MCF 10A (cell line): ENCODE measurements around the gene DPRX. TPM values are rescaled to one million over a fixed set of nuclear protein-coding genes. Genes with fewer than 3 reads are reported as not detected.

Experiments
- BruUV-seq: library from RNA; stranded (reverse); fragments of 400-500 nt; replicated peaks from 2 replicates; lab custom pipeline; 2021; lab: Mats Ljungman, UMichigan
- CTCF ChIA-PET: fragments of 300-600 bp; sonication (Branson Sonifier 250); formaldehyde crosslinking; extraction: SDS; loops from one replicate; lab custom pipeline; 2021; ENCODE audit warnings: antibody characterized with exemption, inconsistent platforms; lab: Yijun Ruan, JAX
- POLR2A ChIA-PET: fragments of 300-600, 350-650 bp; sonication (Branson Sonifier 250); formaldehyde crosslinking; extraction: SDS; loops from one replicate; lab custom pipeline; 2020; ENCODE audit warnings: antibody characterized with exemption, inconsistent platforms; lab: Yijun Ruan, JAX
- DNase-seq: peaks from one replicate; pipeline ENCODE4 v3.0.0-alpha.2; 2018; ENCODE audit not compliant: unreplicated experiment
- H3K27ac Mint-ChIP-seq: one replicate; pipeline ENCODE4 v1.8.0; 2022; ENCODE audit warnings: mild to moderate bottlenecking, low read depth, mixed read lengths; ENCODE audit not compliant: unreplicated experiment
- H3K27me3 Mint-ChIP-seq: one replicate; pipeline ENCODE4 v1.8.0; 2022; ENCODE audit warnings: mixed read lengths; ENCODE audit not compliant: insufficient read depth, unreplicated experiment
- H3K36me3 Mint-ChIP-seq: one replicate; pipeline ENCODE4 v1.8.0; 2022; ENCODE audit warnings: mild to moderate bottlenecking, moderate library complexity, mixed read lengths; ENCODE audit not compliant: insufficient read depth, unreplicated experiment
- H3K4me1 Mint-ChIP-seq: one replicate; pipeline ENCODE4 v1.8.0; 2022; ENCODE audit warnings: mixed read lengths; ENCODE audit not compliant: insufficient read depth, unreplicated experiment
- H3K4me3 Mint-ChIP-seq: one replicate; pipeline ENCODE4 v1.8.0; 2022; ENCODE audit warnings: mild to moderate bottlenecking, moderate library complexity, mixed read lengths; ENCODE audit not compliant: unreplicated experiment
- H3K9me3 Mint-ChIP-seq: one replicate; pipeline ENCODE4 v1.8.0; 2022; ENCODE audit warnings: mixed read lengths; ENCODE audit not compliant: unreplicated experiment
- intact Hi-C: fragments of 100-400 bp; cut with micrococcal nuclease; formaldehyde crosslinking; loops from 2 replicates; pipeline ENCODE4 v1.14.1; 2022
- total RNA-seq: library from RNA; stranded (reverse); gene quantifications from 2 replicates; pipeline ENCODE4 v1.2.3, GENCODE V29; 2022
- TF ChIP-seq, protein P1 (sequence below): fragments of 200-600 bp; IDR thresholded peaks from one replicate; pipeline ENCODE4 v1.8.0; 2022; ENCODE audit warnings: antibody characterized with exemption, mild to moderate bottlenecking; ENCODE audit not compliant: unreplicated experiment

DPRX gene
- total RNA-seq, 1 experiment from 2014 or later, result not detected

DNA sequence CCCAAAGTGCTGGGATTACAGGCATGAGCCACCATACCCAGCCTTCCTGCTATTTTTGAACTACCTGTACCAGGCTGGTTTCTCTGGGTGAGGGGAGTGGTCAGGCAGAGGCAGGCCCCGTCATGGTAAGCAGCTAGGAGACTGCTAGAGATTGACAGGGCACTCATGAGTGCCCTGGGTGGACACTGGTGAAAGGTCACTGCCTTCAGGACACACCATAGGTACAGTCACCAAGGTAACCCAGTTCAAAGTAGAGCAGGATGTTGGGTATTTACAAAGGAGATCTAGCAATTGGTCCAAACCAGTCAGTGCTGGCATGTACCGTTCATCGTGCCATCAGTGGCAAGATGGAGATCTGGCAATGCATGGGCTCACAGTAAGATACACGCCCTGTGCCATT lies 25.5 kb downstream of the DPRX start:
- BruUV-seq, result no TSS peak
- CTCF ChIA-PET, result interaction anchor here (0.6 kb wide), 1 partner anchor 122 kb away, joined by 3 read pairs; no protein-coding TSS in a partner anchor
- Mint-ChIP-seq H3K4me3 (no peak overlapping the region), H3K4me1 (no peaks in the 10 kb centered on the region), H3K9me3 (peaks cover 23% of the 10 kb centered on the region), H3K27me3 (no peaks in the 10 kb centered on the region), H3K27ac (no peak overlapping the region), H3K36me3 (no peaks in the 10 kb centered on the region)
- TF ChIP-seq, protein P1, sequence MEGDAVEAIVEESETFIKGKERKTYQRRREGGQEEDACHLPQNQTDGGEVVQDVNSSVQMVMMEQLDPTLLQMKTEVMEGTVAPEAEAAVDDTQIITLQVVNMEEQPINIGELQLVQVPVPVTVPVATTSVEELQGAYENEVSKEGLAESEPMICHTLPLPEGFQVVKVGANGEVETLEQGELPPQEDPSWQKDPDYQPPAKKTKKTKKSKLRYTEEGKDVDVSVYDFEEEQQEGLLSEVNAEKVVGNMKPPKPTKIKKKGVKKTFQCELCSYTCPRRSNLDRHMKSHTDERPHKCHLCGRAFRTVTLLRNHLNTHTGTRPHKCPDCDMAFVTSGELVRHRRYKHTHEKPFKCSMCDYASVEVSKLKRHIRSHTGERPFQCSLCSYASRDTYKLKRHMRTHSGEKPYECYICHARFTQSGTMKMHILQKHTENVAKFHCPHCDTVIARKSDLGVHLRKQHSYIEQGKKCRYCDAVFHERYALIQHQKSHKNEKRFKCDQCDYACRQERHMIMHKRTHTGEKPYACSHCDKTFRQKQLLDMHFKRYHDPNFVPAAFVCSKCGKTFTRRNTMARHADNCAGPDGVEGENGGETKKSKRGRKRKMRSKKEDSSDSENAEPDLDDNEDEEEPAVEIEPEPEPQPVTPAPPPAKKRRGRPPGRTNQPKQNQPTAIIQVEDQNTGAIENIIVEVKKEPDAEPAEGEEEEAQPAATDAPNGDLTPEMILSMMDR, result no peak
- intact Hi-C loops, result no loop called here
- DNase-seq, result no peak
- POLR2A ChIA-PET, result no interaction called here

DNA sequence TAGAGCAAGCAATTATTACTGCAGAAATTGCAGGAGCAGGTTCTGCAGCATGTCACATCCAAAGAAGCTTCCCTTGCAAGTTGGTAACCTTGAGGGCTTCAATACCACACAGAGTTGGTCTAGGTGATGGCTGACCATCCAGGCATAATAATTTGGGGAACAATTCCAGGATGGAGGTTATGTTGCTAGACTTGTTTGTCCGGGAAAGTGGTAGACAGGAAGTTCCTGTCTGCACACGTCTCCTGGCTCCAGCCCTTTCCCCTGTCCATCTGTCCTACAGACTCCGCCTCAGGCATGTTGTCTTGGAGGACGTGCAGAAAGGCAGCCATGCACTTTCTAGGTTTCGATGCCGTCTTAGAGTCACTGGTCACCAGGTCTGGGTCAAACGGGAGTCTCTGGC lies 26.0 kb downstream of the DPRX start:
- H3K9me3 Mint-ChIP-seq, result peaks cover 23% of the 10 kb centered on the region
- POLR2A ChIA-PET, result no interaction called here
- CTCF ChIA-PET, result interaction anchor here (0.6 kb wide), 1 partner anchor 76 kb away, joined by 3 read pairs; no protein-coding TSS in a partner anchor
- H3K4me3 Mint-ChIP-seq, result no peak overlapping the region
- no peak for DNase-seq
- H3K36me3 Mint-ChIP-seq, result no peaks in the 10 kb centered on the region
- TF ChIP-seq, protein P1, result no peak
- no peak overlapping the region for H3K27ac Mint-ChIP-seq
- BruUV-seq, result no TSS peak
- no peaks in the 10 kb centered on the region for H3K4me1 Mint-ChIP-seq
- intact Hi-C loops, result no loop called here
- no peaks in the 10 kb centered on the region for H3K27me3 Mint-ChIP-seq

DNA sequence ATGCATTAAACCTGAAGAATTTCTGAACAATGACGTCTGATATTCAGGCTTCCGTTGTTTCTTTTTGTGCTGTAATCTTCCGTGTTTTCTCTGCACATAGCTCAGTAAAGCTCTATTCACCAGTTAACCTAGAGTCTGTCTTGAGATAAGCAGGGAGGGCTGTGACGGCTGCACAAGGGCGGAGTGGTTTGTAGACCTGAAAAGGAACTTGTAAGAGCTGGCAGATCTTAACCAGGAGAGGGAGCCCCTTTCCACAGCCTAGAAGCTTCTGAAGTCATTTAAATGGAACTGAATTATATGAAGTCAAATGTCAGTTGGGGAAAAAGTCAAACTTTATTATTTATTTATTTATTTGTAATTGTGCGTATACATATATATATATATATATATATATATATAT lies 27.5 kb downstream of the DPRX start:
- POLR2A ChIA-PET, result interaction anchor here (0.6 kb wide), 1 partner anchor 90 kb away, joined by 4 read pairs; no protein-coding TSS in a partner anchor
- intact Hi-C loops, result no loop called here
- Mint-ChIP-seq H3K27ac (no peak overlapping the region), H3K36me3 (no peaks in the 10 kb centered on the region), H3K4me3 (no peak overlapping the region), H3K9me3 (peaks cover 30% of the 10 kb centered on the region), H3K27me3 (no peaks in the 10 kb centered on the region), H3K4me1 (no peaks in the 10 kb centered on the region)
- BruUV-seq, result no TSS peak
- CTCF ChIA-PET, result interaction anchor here (0.5 to 1.1 kb wide), 3 partner anchors 8 to 1580 kb away, joined by 3 to 5 read pairs (median 4); no protein-coding TSS in a partner anchor
- no peak for DNase-seq
- TF ChIP-seq, protein P1, result no peak

DNA sequence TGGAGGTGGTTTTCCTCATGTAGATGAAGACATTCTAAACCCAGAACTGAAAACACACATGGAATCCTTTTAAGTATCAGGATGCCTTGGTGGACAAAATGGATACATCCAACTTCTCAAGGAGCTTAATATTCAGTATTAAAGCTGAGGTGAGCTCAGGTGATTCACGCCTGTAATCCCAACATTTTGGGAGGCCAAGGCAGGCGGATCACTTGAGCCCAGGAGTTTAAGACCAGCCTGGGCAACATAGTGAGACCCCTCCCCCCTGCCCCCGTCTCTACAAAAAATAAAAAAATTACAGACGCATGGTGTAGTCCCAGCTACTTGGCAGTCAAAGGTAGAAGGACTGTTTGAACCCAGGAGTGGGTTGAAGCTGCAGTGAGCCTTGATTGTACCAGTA lies 28.8 kb downstream of the DPRX start:
- Mint-ChIP-seq H3K9me3 (peaks cover 23% of the 10 kb centered on the region), H3K4me1 (no peaks in the 10 kb centered on the region), H3K27me3 (no peaks in the 10 kb centered on the region), H3K27ac (no peak overlapping the region), H3K4me3 (no peak overlapping the region), H3K36me3 (no peaks in the 10 kb centered on the region)
- POLR2A ChIA-PET, result no interaction called here
- no TSS peak for BruUV-seq
- CTCF ChIA-PET, result interaction anchor here (0.7 kb wide), 1 partner anchor 605 kb away, joined by 4 read pairs; no protein-coding TSS in a partner anchor
- TF ChIP-seq, protein P1, result no peak
- DNase-seq, result no peak
- intact Hi-C loops, result no loop called here
